ENCODE data around the gene CEP135. TPM values are rescaled to one million over a fixed set of nuclear protein-coding genes. Genes with fewer than 3 reads are reported as not detected.
A peak's percentile ranks its signal among the peaks of the same experiment; 100 is the strongest.

CEP135 gene
- total and polyA plus RNA-seq, 2 donors (not counting 1 experiment from before 2014, with no cell fraction given), result 6.4 to 41.0 TPM

DNA sequence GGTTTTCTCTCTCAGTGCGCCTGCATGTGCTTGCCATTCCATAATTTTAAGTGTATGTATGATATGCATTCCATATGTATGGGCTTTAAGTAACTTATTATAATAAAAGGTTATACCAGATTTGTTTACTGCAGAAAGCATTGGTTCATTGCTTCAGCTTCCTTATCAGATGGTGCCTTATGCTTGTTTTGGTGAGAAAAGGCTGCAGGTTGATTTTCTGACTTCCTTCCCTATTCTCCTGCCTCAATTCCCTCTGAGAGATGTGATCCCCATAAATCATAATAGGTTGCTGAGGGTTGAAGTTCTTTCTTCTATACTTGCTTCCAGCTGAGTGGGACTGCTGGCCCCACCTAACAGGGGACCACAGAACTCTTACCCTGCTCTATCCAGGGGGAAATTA is 10.3 kb upstream of the CEP135 start:
- no peaks in the 10 kb centered on the region for H3K27me3 Mint-ChIP-seq
- ATAC-seq (ENCODE audit: low read depth) (no peak), DNase-seq (no peak)
- peaks cover 0 to 11% of the 10 kb centered on the region in 2 experiments for H3K36me3 ChIP-seq (replicated peaks in 1 of 2; ENCODE audit: control extremely low read depth in 1 of 2, control insufficient read depth in 1 of 2, extremely low read depth in 1 of 2, insufficient read depth in 2 of 2, low read length in 1 of 2)
- H2AFZ ChIP-seq (ENCODE audit: insufficient read depth, low read depth, low read length, poor library complexity, severe bottlenecking), result no peak overlapping the region
- H3K27ac Mint-ChIP-seq, result peak overlapping the region; percentile 67
- peak overlapping the region in 1 of 2 donors; percentile 46 for H3K27ac ChIP-seq (ENCODE audit: low read length in 2 of 2)
- CTCF ChIA-PET, result interaction anchor here (1.1 to 1.7 kb wide), 2 partner anchors 9 to 10 kb away, joined by 3 to 4 read pairs; partner anchors contain the start of gene CEP135
- H3K79me2 ChIP-seq (ENCODE audit: control insufficient read depth, insufficient read depth, low read length), result no peaks in the 10 kb centered on the region
- H3K4me1 ChIP-seq (ENCODE audit: control insufficient read depth in 2 of 2, insufficient read depth in 2 of 2, low read length in 2 of 2), result peaks cover 11 to 12% of the 10 kb centered on the region in 2 donors
- intact Hi-C loops (cut with micrococcal nuclease), result no loop called here
- peaks cover 13% of the 10 kb centered on the region for H3K9me3 Mint-ChIP-seq (ENCODE audit: insufficient read depth)
- TF ChIP-seq EZH2 (IDR thresholded peaks at IDR 0.05; ENCODE audit: borderline replicate concordance, insufficient read depth, low read depth, low read length, poor library complexity, severe bottlenecking), result no peak
- TF ChIP-seq, protein P1, sequence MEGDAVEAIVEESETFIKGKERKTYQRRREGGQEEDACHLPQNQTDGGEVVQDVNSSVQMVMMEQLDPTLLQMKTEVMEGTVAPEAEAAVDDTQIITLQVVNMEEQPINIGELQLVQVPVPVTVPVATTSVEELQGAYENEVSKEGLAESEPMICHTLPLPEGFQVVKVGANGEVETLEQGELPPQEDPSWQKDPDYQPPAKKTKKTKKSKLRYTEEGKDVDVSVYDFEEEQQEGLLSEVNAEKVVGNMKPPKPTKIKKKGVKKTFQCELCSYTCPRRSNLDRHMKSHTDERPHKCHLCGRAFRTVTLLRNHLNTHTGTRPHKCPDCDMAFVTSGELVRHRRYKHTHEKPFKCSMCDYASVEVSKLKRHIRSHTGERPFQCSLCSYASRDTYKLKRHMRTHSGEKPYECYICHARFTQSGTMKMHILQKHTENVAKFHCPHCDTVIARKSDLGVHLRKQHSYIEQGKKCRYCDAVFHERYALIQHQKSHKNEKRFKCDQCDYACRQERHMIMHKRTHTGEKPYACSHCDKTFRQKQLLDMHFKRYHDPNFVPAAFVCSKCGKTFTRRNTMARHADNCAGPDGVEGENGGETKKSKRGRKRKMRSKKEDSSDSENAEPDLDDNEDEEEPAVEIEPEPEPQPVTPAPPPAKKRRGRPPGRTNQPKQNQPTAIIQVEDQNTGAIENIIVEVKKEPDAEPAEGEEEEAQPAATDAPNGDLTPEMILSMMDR (IDR thresholded peaks at IDR 0.05), result no peak
- H3K9me3 ChIP-seq (ENCODE audit: control extremely low read depth in 1 of 3, control insufficient read depth in 2 of 3, insufficient read depth in 1 of 3, low read length in 2 of 3), result peaks cover 1 to 10% (median 7%) of the 10 kb centered on the region in 3 donors
- WGBS (ENCODE audit: insufficient coverage), result no CpG with 5 or more reads among the region's 1 CpG
- no peak overlapping the region for H3K4me3 Mint-ChIP-seq
- no peak overlapping the region for H3K4me3 ChIP-seq (ENCODE audit: control extremely low read depth in 1 of 5, extremely low read depth in 1 of 5, insufficient read depth in 1 of 5, low read depth in 2 of 5, low read length in 4 of 5)
- H4K20me1 ChIP-seq (ENCODE audit: control insufficient read depth, insufficient read depth, low read length, poor library complexity, severe bottlenecking), result no peaks in the 10 kb centered on the region
- POLR2A ChIA-PET, result no interaction called here
- H3K9ac ChIP-seq (ENCODE audit: low read length), result no peak overlapping the region
- no peaks in the 10 kb centered on the region for H3K27me3 ChIP-seq (replicated peaks in 1 of 4; ENCODE audit: control extremely low read depth in 1 of 4, control insufficient read depth in 3 of 4, insufficient read depth in 4 of 4, low read length in 3 of 4)
- H3K4me2 ChIP-seq (replicated peaks; ENCODE audit: low read depth, low read length, poor library complexity, severe bottlenecking), result peak overlapping the region; percentile 9
- H3K4me1 Mint-ChIP-seq, result peaks cover 14% of the 10 kb centered on the region

- intact Hi-C loops (cut with micrococcal nuclease), result no loop called here
- no peak overlapping the region for H3K9ac ChIP-seq (ENCODE audit: low read length)
- Mint-ChIP-seq H3K27me3 (no peaks in the 10 kb centered on the region), H3K4me1 (peaks cover 16% of the 10 kb centered on the region), H3K27ac (no peak overlapping the region), H3K4me3 (no peak overlapping the region), H3K9me3 (ENCODE audit: insufficient read depth) (peaks cover 13% of the 10 kb centered on the region)
- H3K4me2 ChIP-seq (replicated peaks; ENCODE audit: low read depth, low read length, poor library complexity, severe bottlenecking), result no peak overlapping the region
- ATAC-seq (ENCODE audit: low read depth), result no peak
- CTCF ChIA-PET, result interaction anchor here (1.0 to 1.7 kb wide), 3 partner anchors 8 to 9 kb away, joined by 3 to 4 read pairs (median 4); partner anchors contain the start of gene CEP135
- H3K9me3 ChIP-seq (ENCODE audit: control extremely low read depth in 1 of 3, control insufficient read depth in 2 of 3, insufficient read depth in 1 of 3, low read length in 2 of 3), result peaks cover 1 to 10% (median 7%) of the 10 kb centered on the region in 3 donors
- H3K4me1 ChIP-seq (ENCODE audit: control insufficient read depth in 2 of 2, insufficient read depth in 2 of 2, low read length in 2 of 2), result peaks cover 11 to 12% of the 10 kb centered on the region in 2 donors
- no peaks in the 10 kb centered on the region for H4K20me1 ChIP-seq (ENCODE audit: control insufficient read depth, insufficient read depth, low read length, poor library complexity, severe bottlenecking)
- no peak for TF ChIP-seq EZH2 (IDR thresholded peaks at IDR 0.05; ENCODE audit: borderline replicate concordance, insufficient read depth, low read depth, low read length, poor library complexity, severe bottlenecking)
- TF ChIP-seq, protein P1 (IDR thresholded peaks at IDR 0.05), result no peak
- 100% methylated on average over 1 of the region's 2 CpGs for WGBS (ENCODE audit: insufficient coverage)
- H3K4me3 ChIP-seq (ENCODE audit: control extremely low read depth in 1 of 5, extremely low read depth in 1 of 5, insufficient read depth in 1 of 5, low read depth in 2 of 5, low read length in 4 of 5), result no peak overlapping the region
- no peak for DNase-seq
- no peaks in the 10 kb centered on the region for H3K27me3 ChIP-seq (replicated peaks in 1 of 4; ENCODE audit: control extremely low read depth in 1 of 4, control insufficient read depth in 3 of 4, insufficient read depth in 4 of 4, low read length in 3 of 4)
- POLR2A ChIA-PET, result no interaction called here
- peaks cover 0 to 11% of the 10 kb centered on the region in 2 experiments for H3K36me3 ChIP-seq (replicated peaks in 1 of 2; ENCODE audit: control extremely low read depth in 1 of 2, control insufficient read depth in 1 of 2, extremely low read depth in 1 of 2, insufficient read depth in 2 of 2, low read length in 1 of 2)
- no peak overlapping the region for H2AFZ ChIP-seq (ENCODE audit: insufficient read depth, low read depth, low read length, poor library complexity, severe bottlenecking)
- no peak overlapping the region for H3K27ac ChIP-seq (ENCODE audit: low read length in 2 of 2)
- peaks cover 5% of the 10 kb centered on the region for H3K79me2 ChIP-seq (ENCODE audit: control insufficient read depth, insufficient read depth, low read length)
Measured at GRCh38 chr4:55939421-55939820, 9.3 kb upstream of the CEP135 start.
